GM23338 (cell line): Measurements from ENCODE around the gene TOMM40. TPM values are rescaled to one million over a fixed set of nuclear protein-coding genes. Genes with fewer than 3 reads are reported as not detected.

ENCODE experiments used
- ATAC-seq: fragments of 200-7000 bp; cut with Tn5 transposase; 3 replicates; pipeline ENCODE4 v1.9.1; 2020
- DNase-seq: peaks from one replicate; pipeline ENCODE4 v3.0.0-alpha.2; 2015; ENCODE audit warnings: low spot score
- H2AFZ ChIP-seq: fragments of 200-600 bp; sonication (generic); 2 replicates; pipeline ENCODE4 v1.8.0; 2016; ENCODE audit warnings: antibody characterized with exemption, mild to moderate bottlenecking, moderate library complexity
- H3F3A ChIP-seq: fragments of 200-600 bp; sonication (generic); replicated peaks from 2 replicates; pipeline ENCODE4 v1.8.0; 2017; ENCODE audit warnings: antibody characterized with exemption, mixed run types, low read depth
- H3K27ac ChIP-seq: fragments of 200-600 bp; sonication (generic); 2 replicates; pipeline ENCODE4 v1.6.1; 2016; ENCODE audit warnings: low read depth
- H3K27me3 ChIP-seq: fragments of 200-600 bp; sonication (generic); 2 replicates; pipeline ENCODE4 v1.8.0; 2016; ENCODE audit warnings: mild to moderate bottlenecking, mixed run types, moderate library complexity; ENCODE audit not compliant: insufficient read depth
- H3K36me3 ChIP-seq: fragments of 200-600 bp; sonication (generic); 2 replicates; pipeline ENCODE4 v1.8.0; 2016; ENCODE audit warnings: mild to moderate bottlenecking; ENCODE audit not compliant: insufficient read depth
- H3K4me1 ChIP-seq: fragments of 200-600 bp; sonication (generic); 2 replicates; pipeline ENCODE4 v1.8.0; 2016; ENCODE audit warnings: mild to moderate bottlenecking, moderate library complexity; ENCODE audit not compliant: insufficient read depth
- H3K4me2 ChIP-seq: fragments of 200-600 bp; sonication (generic); 2 replicates; pipeline ENCODE4 v1.7.1; 2017; ENCODE audit warnings: mixed run types
- H3K4me3 ChIP-seq: fragments of 200-600 bp; sonication (generic); 2 replicates; pipeline ENCODE4 v1.6.1; 2016; ENCODE audit warnings: mixed run types
- H3K79me2 ChIP-seq: fragments of 200-600 bp; sonication (generic); replicated peaks from 2 replicates; pipeline ENCODE4 v1.8.0; 2017; ENCODE audit warnings: mild to moderate bottlenecking; ENCODE audit not compliant: insufficient read depth
- H3K9me2 ChIP-seq: fragments of 200-600 bp; sonication (generic); 2 replicates; pipeline ENCODE4 v1.8.0; 2017; ENCODE audit not compliant: insufficient read depth
- H4K20me1 ChIP-seq: fragments of 200-600 bp; sonication (generic); replicated peaks from 2 replicates; pipeline ENCODE4 v1.8.0; 2017; ENCODE audit warnings: mild to moderate bottlenecking; ENCODE audit not compliant: insufficient read depth
- H3K27ac Mint-ChIP-seq: 2 replicates; pipeline ENCODE4 v1.8.0; 2020; ENCODE audit warnings: inconsistent platforms, mild to moderate bottlenecking, moderate library complexity, mixed read lengths
- H3K27me3 Mint-ChIP-seq: 3 replicates; pipeline ENCODE4 v1.8.0; 2022; ENCODE audit warnings: low read depth, mild to moderate bottlenecking, moderate library complexity, mixed read lengths, inconsistent platforms; ENCODE audit not compliant: insufficient read depth, poor library complexity
- H3K36me3 Mint-ChIP-seq: 3 replicates; pipeline ENCODE4 v1.8.0; 2021; ENCODE audit warnings: low read depth, mild to moderate bottlenecking, inconsistent platforms, moderate library complexity, mixed read lengths
- H3K4me1 Mint-ChIP-seq: 3 replicates; pipeline ENCODE4 v1.8.0; 2020; ENCODE audit warnings: mild to moderate bottlenecking, inconsistent platforms, mixed read lengths
- H3K4me3 Mint-ChIP-seq: 3 replicates; pipeline ENCODE4 v1.8.0; 2021; ENCODE audit warnings: moderate library complexity, mild to moderate bottlenecking, inconsistent platforms, mixed read lengths
- H3K9me3 Mint-ChIP-seq: 3 replicates; pipeline ENCODE4 v1.8.0; 2020; ENCODE audit warnings: moderate library complexity, mild to moderate bottlenecking, inconsistent platforms, mixed read lengths
- CREB1 ChIP-seq: fragments of 250-450 bp; sonication (Bioruptor Pico); IDR thresholded peaks from 2 replicates; pipeline ENCODE4 v1.5.0; 2020; ENCODE audit warnings: low read depth, mild to moderate bottlenecking, moderate library complexity
- EZH2 ChIP-seq: fragments of 200-600 bp; sonication (generic); IDR thresholded peaks from one replicate; pipeline ENCODE4 v1.8.0; 2017; ENCODE audit warnings: antibody characterized with exemption, mild to moderate bottlenecking, low read depth; ENCODE audit not compliant: unreplicated experiment
- EZH2phosphoT487 ChIP-seq: fragments of 200-600 bp; sonication (generic); IDR thresholded peaks from one replicate; pipeline ENCODE4 v1.8.1; 2018; ENCODE audit warnings: antibody characterized with exemption; ENCODE audit not compliant: unreplicated experiment
- JUNB ChIP-seq: IDR thresholded peaks from one replicate; pipeline ENCODE4 v1.6.1; 2016; ENCODE audit warnings: antibody characterized with exemption; ENCODE audit not compliant: unreplicated experiment
- NANOG ChIP-seq: IDR thresholded peaks from 2 replicates; pipeline ENCODE4 v1.6.1; 2016; ENCODE audit warnings: antibody characterized with exemption, borderline replicate concordance
- POLR2AphosphoS5 ChIP-seq: IDR thresholded peaks from 2 replicates; pipeline ENCODE4 v1.6.1; 2016; ENCODE audit warnings: antibody characterized with exemption, low read depth
- STAT1 ChIP-seq: IDR thresholded peaks from one replicate; pipeline ENCODE4 v1.6.1; 2016; ENCODE audit warnings: antibody characterized with exemption; ENCODE audit not compliant: unreplicated experiment
- ZNF114 ChIP-seq: fragments of 250-450 bp; sonication (Bioruptor Pico); IDR thresholded peaks from 2 replicates; pipeline ENCODE4 v1.5.0; 2020; ENCODE audit warnings: mild to moderate bottlenecking, moderate library complexity
- ZNF331 ChIP-seq: fragments of 250-450 bp; sonication (Bioruptor Pico); IDR thresholded peaks from 2 replicates; pipeline ENCODE4 v1.5.0; 2020; ENCODE audit warnings: low read depth, mild to moderate bottlenecking, moderate library complexity
- polyA plus RNA-seq: library from polyadenylated mRNA; unstranded; fragments of >200 nt; fragmentation: Nextera tagmentation; extraction: Ambion mirVana; gene quantifications from 2 replicates; pipeline ENCODE4 v1.2.1, GENCODE V29; 2016
- total RNA-seq: library from RNA; depleted of rRNA; stranded (reverse); fragments of >200 nt; shearing (Covaris generic); gene quantifications from 2 replicates; pipeline ENCODE4 v1.2.3, GENCODE V29; 2014
- TF ChIP-seq, protein P1 (sequence below): fragments of 250-450 bp; sonication (Bioruptor Pico); IDR thresholded peaks from 2 replicates; pipeline ENCODE4 v1.5.0; 2020; ENCODE audit warnings: mild to moderate bottlenecking, moderate library complexity
- TF ChIP-seq, protein P2 (sequence below): IDR thresholded peaks from 2 replicates; pipeline ENCODE4 v1.6.1; 2016; ENCODE audit warnings: antibody characterized with exemption
- TF ChIP-seq, protein P3 (sequence below), 2 experiments: fragments of 200-600 bp in 1 of 2; sonication (generic) in 1 of 2; conservative IDR thresholded peaks; 2 replicates each; pipeline versions ENCODE4 v1.5.1 to v1.6.1; 2016 to 2017; ENCODE audit warnings: antibody characterized with exemption in 2 of 2, low read depth in 2 of 2, mild to moderate bottlenecking in 2 of 2, moderate library complexity in 1 of 2

Gene TOMM40
- total and polyA plus RNA-seq, 2 experiments from 2014 or later, result 142 to 273 TPM

DNA sequence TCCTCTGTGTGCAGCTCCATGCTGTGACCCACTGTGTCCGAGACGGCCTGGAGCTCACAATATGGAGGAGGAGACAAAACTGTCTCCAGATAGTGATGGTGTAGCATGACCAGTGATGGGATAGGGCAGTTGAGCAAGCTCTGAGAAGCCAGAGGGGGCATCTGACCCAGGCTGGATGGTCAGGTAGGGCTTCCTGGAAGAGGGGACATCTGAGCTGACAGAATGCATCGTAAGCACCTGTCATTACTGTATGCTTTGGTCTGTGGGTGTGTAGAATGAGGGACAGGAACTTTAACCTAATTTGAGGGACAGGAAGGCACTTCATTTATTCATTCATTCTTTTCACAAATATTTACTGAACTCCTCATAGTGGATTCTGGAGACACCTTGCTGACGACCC lies 6.5 kb upstream of the TOMM40 start:
- no peaks in the 10 kb centered on the region for H3K79me2 ChIP-seq
- ATAC-seq, result no peak
- H3K27ac Mint-ChIP-seq, result no peak overlapping the region; the same call in 1 of the 2 replicates
- peaks cover 14% of the 10 kb centered on the region for H3K36me3 ChIP-seq
- H3K4me1 ChIP-seq, result peaks cover 20% of the 10 kb centered on the region
- no peaks in the 10 kb centered on the region for H3K27me3 ChIP-seq
- H3K4me3 ChIP-seq, result no peak overlapping the region
- peaks cover 22% of the 10 kb centered on the region for H3K4me1 Mint-ChIP-seq
- H3K27me3 Mint-ChIP-seq, result peaks cover 12% of the 10 kb centered on the region
- no peak overlapping the region; the same call in 2 of the 3 replicates for H3K4me3 Mint-ChIP-seq
- DNase-seq, result no peak
- no peak overlapping the region for H3K4me2 ChIP-seq
- H4K20me1 ChIP-seq, result 0 out of 2 replicates have a peak, but pooled peaks cover 4% of the 10 kb centered on the region
- no peak for TF ChIP-seq ZNF114 (CRISPR knock-in tag)
- TF ChIP-seq CREB1 (CRISPR knock-in tag), result no peak
- no peak for TF ChIP-seq JUNB
- TF ChIP-seq POLR2AphosphoS5, result no peak
- no peak for TF ChIP-seq NANOG
- no peak for TF ChIP-seq EZH2phosphoT487
- TF ChIP-seq, protein P1, sequence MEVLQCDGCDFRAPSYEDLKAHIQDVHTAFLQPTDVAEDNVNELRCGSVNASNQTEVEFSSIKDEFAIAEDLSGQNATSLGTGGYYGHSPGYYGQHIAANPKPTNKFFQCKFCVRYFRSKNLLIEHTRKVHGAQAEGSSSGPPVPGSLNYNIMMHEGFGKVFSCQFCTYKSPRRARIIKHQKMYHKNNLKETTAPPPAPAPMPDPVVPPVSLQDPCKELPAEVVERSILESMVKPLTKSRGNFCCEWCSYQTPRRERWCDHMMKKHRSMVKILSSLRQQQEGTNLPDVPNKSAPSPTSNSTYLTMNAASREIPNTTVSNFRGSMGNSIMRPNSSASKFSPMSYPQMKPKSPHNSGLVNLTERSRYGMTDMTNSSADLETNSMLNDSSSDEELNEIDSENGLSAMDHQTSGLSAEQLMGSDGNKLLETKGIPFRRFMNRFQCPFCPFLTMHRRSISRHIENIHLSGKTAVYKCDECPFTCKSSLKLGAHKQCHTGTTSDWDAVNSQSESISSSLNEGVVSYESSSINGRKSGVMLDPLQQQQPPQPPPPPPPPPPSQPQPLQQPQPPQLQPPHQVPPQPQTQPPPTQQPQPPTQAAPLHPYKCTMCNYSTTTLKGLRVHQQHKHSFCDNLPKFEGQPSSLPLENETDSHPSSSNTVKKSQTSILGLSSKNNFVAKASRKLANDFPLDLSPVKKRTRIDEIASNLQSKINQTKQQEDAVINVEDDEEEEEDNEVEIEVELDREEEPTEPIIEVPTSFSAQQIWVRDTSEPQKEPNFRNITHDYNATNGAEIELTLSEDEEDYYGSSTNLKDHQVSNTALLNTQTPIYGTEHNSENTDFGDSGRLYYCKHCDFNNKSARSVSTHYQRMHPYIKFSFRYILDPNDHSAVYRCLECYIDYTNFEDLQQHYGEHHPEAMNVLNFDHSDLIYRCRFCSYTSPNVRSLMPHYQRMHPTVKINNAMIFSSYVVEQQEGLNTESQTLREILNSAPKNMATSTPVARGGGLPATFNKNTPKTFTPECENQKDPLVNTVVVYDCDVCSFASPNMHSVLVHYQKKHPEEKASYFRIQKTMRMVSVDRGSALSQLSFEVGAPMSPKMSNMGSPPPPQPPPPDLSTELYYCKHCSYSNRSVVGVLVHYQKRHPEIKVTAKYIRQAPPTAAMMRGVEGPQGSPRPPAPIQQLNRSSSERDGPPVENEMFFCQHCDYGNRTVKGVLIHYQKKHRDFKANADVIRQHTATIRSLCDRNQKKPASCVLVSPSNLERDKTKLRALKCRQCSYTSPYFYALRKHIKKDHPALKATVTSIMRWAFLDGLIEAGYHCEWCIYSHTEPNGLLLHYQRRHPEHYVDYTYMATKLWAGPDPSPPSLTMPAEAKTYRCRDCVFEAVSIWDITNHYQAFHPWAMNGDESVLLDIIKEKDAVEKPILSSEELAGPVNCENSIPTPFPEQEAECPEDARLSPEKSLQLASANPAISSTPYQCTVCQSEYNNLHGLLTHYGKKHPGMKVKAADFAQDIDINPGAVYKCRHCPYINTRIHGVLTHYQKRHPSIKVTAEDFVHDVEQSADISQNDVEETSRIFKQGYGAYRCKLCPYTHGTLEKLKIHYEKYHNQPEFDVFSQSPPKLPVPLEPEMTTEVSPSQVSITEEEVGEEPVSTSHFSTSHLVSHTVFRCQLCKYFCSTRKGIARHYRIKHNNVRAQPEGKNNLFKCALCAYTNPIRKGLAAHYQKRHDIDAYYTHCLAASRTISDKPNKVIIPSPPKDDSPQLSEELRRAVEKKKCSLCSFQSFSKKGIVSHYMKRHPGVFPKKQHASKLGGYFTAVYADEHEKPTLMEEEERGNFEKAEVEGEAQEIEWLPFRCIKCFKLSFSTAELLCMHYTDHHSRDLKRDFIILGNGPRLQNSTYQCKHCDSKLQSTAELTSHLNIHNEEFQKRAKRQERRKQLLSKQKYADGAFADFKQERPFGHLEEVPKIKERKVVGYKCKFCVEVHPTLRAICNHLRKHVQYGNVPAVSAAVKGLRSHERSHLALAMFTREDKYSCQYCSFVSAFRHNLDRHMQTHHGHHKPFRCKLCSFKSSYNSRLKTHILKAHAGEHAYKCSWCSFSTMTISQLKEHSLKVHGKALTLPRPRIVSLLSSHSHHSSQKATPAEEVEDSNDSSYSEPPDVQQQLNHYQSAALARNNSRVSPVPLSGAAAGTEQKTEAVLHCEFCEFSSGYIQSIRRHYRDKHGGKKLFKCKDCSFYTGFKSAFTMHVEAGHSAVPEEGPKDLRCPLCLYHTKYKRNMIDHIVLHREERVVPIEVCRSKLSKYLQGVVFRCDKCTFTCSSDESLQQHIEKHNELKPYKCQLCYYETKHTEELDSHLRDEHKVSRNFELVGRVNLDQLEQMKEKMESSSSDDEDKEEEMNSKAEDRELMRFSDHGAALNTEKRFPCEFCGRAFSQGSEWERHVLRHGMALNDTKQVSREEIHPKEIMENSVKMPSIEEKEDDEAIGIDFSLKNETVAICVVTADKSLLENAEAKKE (CRISPR knock-in tag), result no peak
- TF ChIP-seq EZH2, result no peak
- no peak for TF ChIP-seq ZNF331 (CRISPR knock-in tag)
- no peak for TF ChIP-seq STAT1
- TF ChIP-seq, protein P2, sequence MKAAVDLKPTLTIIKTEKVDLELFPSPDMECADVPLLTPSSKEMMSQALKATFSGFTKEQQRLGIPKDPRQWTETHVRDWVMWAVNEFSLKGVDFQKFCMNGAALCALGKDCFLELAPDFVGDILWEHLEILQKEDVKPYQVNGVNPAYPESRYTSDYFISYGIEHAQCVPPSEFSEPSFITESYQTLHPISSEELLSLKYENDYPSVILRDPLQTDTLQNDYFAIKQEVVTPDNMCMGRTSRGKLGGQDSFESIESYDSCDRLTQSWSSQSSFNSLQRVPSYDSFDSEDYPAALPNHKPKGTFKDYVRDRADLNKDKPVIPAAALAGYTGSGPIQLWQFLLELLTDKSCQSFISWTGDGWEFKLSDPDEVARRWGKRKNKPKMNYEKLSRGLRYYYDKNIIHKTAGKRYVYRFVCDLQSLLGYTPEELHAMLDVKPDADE, result no peak
- TF ChIP-seq, protein P3, sequence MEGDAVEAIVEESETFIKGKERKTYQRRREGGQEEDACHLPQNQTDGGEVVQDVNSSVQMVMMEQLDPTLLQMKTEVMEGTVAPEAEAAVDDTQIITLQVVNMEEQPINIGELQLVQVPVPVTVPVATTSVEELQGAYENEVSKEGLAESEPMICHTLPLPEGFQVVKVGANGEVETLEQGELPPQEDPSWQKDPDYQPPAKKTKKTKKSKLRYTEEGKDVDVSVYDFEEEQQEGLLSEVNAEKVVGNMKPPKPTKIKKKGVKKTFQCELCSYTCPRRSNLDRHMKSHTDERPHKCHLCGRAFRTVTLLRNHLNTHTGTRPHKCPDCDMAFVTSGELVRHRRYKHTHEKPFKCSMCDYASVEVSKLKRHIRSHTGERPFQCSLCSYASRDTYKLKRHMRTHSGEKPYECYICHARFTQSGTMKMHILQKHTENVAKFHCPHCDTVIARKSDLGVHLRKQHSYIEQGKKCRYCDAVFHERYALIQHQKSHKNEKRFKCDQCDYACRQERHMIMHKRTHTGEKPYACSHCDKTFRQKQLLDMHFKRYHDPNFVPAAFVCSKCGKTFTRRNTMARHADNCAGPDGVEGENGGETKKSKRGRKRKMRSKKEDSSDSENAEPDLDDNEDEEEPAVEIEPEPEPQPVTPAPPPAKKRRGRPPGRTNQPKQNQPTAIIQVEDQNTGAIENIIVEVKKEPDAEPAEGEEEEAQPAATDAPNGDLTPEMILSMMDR (conservative IDR thresholded peaks at IDR 0.05; ENCODE audit: low read depth in 2 of 2), result no peak
- H2AFZ ChIP-seq, result no peak overlapping the region
- H3K36me3 Mint-ChIP-seq, result peaks cover 50% of the 10 kb centered on the region
- no peak overlapping the region for H3K27ac ChIP-seq
- H3F3A ChIP-seq, result peaks cover 11% of the 10 kb centered on the region
- no peaks in the 10 kb centered on the region for H3K9me2 ChIP-seq
- H3K9me3 Mint-ChIP-seq, result no peaks in the 10 kb centered on the region
